Body of pancreas (tissue), 4 donors: ENCODE results near the gene MIEF2. TPM values are rescaled to one million over a fixed set of nuclear protein-coding genes. Genes with fewer than 3 reads are reported as not detected.

Experiments
- ATAC-seq: fragments of 150-250 bp; one replicate; pipeline ENCODE4 v1.9.1; 2016
- DNase-seq, 4 donors: peaks; one replicate each; pipeline ENCODE4 v3.0.0-alpha.2; 2019
- H3K27ac ChIP-seq, 4 donors: fragments of 200-600 bp; sonication (generic); 1 replicate in 3 of 4; 2 replicates in 1 of 4; pipeline versions ENCODE4 v1.5.1 to v1.6.1; 2016 to 2019; ENCODE audit warnings: mild to moderate bottlenecking in 1 of 4, mixed read lengths in 1 of 4, moderate library complexity in 1 of 4
- H3K27me3 ChIP-seq, 2 donors: fragments of 200-600 bp; sonication (generic); one replicate each; pipeline ENCODE4 v1.6.0; 2016; ENCODE audit warnings: mild to moderate bottlenecking in 1 of 2
- H3K36me3 ChIP-seq, 2 donors: fragments of 200-600 bp; sonication (generic); replicated peaks in 1 of 2; 2 replicates each; pipeline ENCODE4 v1.5.1; 2016; ENCODE audit warnings: low read depth in 2 of 2; ENCODE audit not compliant: insufficient read depth in 1 of 2
- H3K4me1 ChIP-seq: fragments of 200-600 bp; sonication (generic); one replicate; pipeline ENCODE4 v1.6.0; 2016
- H3K4me3 ChIP-seq, 2 donors: fragments of 200-600 bp; sonication (generic); 1 replicate in 1 of 2; 2 replicates in 1 of 2; pipeline ENCODE4 v1.5.1; 2016 to 2019
- H3K9me3 ChIP-seq, 3 donors: fragments of 200-600 bp; sonication (generic); 1 replicate in 2 of 3; 2 replicates in 1 of 3; pipeline ENCODE4 v1.5.1; 2016
- POLR2A ChIP-seq, 3 donors: fragments of 450-650 bp; IDR thresholded peaks; one replicate each; pipeline ENCODE4 v1.6.1; 2016; ENCODE audit warnings: antibody characterized with exemption in 3 of 3, mild to moderate bottlenecking in 2 of 3
- WGBS, 2 donors: methylation state at CpG; one replicate each; pipeline ENCODE4 v1.1.5; 2017; 5-methylcytosine and 5-hydroxymethylcytosine counted together
- intact Hi-C: fragments of 100-400 bp; cut with DNase I; formaldehyde crosslinking; loops from one replicate; pipeline ENCODE4 v1.15.1; 2023
- total RNA-seq, 2 donors: library from RNA; depleted of rRNA; stranded (reverse); fragments of >200 nt; gene quantifications; one replicate each; pipeline ENCODE4 v1.1.0, GENCODE V29; 2016
- TF ChIP-seq, protein P1 (sequence below), 7 experiments: fragments of 450-650 bp in 4 of 7; fragments of 200-600 bp in 3 of 7; sonication (generic) in 3 of 7; IDR thresholded peaks; one replicate each; pipeline ENCODE4 v1.5.1; 2016 to 2019; ENCODE audit warnings: antibody characterized with exemption in 7 of 7

The MIEF2 gene
- total RNA-seq, 2 donors from 2014 or later = 16.2 to 21.8 TPM

DNA sequence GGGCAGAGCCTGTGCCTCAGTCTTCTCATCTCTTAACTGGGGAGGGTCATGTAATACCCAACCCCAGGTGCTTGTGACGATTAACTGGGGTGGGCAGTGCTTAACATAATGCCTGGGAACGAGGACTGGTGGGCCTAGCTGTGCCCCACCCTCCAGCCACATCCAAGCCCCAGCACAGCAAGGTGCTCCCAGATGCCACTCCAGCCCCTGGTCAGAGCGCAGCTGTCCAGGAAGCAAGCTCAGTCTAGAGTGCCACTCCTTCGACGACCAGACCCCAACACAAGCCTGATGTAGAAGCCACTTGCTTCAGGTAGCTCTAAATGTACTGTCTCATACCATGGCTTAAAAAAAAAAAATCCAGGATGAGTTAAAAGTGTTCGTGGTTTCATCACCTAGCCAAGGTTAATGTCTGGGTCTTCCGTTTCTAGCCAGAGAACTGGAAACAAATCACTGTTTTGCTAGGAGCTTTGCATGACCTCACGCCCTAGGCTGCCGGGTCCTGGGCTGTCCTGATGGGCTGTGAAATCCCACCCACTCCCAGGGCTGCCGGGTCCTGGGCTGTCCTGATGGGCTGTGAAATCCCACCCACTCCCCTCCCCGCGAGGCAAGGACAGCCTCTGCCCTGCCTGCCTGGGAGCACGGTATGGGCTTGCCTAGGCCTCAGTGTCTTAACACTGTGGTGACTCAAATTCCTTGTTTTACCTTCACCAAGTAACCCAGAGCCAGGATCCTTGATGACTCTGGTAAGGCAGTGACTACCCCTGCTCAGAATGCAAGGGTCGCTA is 7.7 kb downstream of the MIEF2 start:
- H3K9me3 ChIP-seq = no peaks in the 10 kb centered on the region
- H3K36me3 ChIP-seq = peaks cover 10% of the 10 kb centered on the region in 2 donors
- DNase-seq (no peak), ATAC-seq (peak; percentile 14)
- no peaks in the 10 kb centered on the region for H3K27me3 ChIP-seq
- H3K4me1 ChIP-seq = peaks cover under 1% of the 10 kb centered on the region
- intact Hi-C loops = no loop called here
- 49% methylated on average over 12 to 14 of the region's 14 CpGs for WGBS, 2 donors
- no peak for TF ChIP-seq POLR2A (IDR thresholded peaks at IDR 0.05)
- TF ChIP-seq, protein P1, sequence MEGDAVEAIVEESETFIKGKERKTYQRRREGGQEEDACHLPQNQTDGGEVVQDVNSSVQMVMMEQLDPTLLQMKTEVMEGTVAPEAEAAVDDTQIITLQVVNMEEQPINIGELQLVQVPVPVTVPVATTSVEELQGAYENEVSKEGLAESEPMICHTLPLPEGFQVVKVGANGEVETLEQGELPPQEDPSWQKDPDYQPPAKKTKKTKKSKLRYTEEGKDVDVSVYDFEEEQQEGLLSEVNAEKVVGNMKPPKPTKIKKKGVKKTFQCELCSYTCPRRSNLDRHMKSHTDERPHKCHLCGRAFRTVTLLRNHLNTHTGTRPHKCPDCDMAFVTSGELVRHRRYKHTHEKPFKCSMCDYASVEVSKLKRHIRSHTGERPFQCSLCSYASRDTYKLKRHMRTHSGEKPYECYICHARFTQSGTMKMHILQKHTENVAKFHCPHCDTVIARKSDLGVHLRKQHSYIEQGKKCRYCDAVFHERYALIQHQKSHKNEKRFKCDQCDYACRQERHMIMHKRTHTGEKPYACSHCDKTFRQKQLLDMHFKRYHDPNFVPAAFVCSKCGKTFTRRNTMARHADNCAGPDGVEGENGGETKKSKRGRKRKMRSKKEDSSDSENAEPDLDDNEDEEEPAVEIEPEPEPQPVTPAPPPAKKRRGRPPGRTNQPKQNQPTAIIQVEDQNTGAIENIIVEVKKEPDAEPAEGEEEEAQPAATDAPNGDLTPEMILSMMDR (IDR thresholded peaks at IDR 0.05) = no peak
- H3K4me3 ChIP-seq = no peak overlapping the region
- H3K27ac ChIP-seq = no peak overlapping the region

DNA sequence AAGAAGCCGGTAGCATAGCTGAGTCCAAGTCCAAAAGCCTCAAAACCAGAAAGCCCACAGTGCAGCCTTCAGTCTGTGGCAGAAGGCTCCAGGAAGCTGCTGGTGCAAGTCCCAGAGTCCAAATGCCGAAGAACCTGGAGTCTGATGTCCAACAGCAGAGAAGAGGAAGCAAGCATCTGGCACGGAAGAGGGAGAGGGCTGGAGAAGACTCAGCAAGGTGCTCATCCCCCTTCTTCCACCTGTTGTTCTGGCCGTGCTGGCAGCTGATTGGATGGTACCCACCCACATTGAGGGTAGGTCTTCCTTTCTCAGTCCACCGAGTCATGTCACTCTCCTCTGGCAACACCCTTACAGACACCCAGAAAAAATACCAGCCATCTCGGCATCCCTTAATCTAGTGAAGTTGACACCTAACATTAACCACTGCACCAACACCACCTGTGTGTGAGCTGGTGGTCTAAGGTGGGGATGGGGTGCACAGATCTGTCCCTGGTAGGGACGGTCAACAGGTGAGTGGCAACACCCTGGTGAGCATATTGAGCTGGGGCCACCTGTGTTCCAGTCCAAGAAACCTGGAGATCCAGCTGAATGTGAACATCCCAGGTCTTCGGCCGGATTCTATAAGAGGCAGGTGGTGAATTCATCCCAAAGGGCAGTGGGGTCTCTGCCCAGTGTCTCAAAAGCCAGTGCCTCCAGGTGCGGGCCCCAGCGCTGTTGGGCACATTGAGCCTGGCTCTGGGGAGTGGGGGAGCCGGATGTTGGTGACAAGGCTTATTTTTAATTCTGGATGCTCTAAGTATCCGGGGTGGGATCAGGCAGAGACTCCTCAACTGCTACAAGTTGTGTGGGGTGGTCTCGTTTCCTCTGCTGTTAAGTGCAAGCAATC is 9.8 kb downstream of the MIEF2 start:
- TF ChIP-seq POLR2A (IDR thresholded peaks at IDR 0.05) = no peak
- TF ChIP-seq, protein P1 (IDR thresholded peaks at IDR 0.05) = no peak
- Histone ChIP-seq H3K4me3 (no peak overlapping the region), H3K4me1 (no peaks in the 10 kb centered on the region), H3K36me3 (peaks cover 0 to 4% of the 10 kb centered on the region in 2 donors), H3K27ac (no peak overlapping the region), H3K27me3 (no peaks in the 10 kb centered on the region), H3K9me3 (no peaks in the 10 kb centered on the region)
- intact Hi-C loops = no loop called here
- DNase-seq (no peak), ATAC-seq (no peak)
- WGBS, 2 donors = 80 to 85% methylated on average over 6 to 14 of the region's 14 CpGs

DNA sequence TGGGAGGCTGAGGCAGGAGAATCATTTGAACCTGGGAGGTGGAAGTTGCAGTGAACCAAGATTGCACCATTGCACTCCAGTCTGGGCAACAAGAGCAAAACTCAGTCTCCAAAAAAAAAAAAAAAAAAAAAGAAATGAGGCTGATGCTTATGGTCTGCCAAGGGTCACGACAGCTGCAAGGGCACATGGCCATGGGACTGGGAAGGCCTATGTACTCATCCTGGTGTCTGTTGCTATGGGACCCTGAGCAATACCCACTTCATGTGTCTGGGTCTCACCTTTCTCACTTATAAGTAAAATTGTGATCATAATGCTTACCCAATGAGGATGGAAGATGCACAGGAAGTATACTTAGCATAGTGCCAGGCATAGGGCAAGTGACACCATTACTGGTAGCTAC is 16.6 kb downstream of the MIEF2 start:
- peaks cover 13 to 34% of the 10 kb centered on the region in 2 donors for H3K36me3 ChIP-seq
- DNase-seq (no peak), ATAC-seq (no peak)
- intact Hi-C loops = no loop called here
- no peak overlapping the region for H3K4me3 ChIP-seq
- TF ChIP-seq POLR2A (IDR thresholded peaks at IDR 0.05) = no peak
- TF ChIP-seq, protein P1 (IDR thresholded peaks at IDR 0.05) = no peak
- no peaks in the 10 kb centered on the region for H3K4me1 ChIP-seq
- H3K27ac ChIP-seq = no peak overlapping the region
- 82 to 90% methylated on average over 1 of the region's 1 CpG for WGBS, 2 donors
- H3K27me3 ChIP-seq = no peaks in the 10 kb centered on the region
- H3K9me3 ChIP-seq = no peaks in the 10 kb centered on the region

DNA sequence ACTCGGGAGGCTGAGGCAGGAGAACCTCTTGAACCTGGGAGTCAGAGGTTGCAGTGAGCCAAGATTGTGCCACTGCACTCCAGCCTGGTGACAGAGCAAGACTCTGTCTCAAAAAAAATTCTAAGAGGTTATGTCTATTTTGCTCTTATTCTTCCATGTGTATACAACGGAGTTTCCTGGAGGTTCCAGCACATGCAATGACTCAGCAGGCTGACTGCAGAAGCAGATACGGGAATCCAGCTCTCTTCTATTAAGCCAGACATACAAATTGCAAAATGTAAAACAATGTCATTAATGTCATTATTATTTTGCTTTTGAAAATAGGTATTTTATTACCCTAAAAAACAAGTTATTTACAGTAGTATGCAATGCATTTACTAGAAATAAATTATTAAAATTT is 18.4 kb downstream of the MIEF2 start:
- intact Hi-C loops = no loop called here
- no peaks in the 10 kb centered on the region for H3K27me3 ChIP-seq
- no peak overlapping the region for H3K4me3 ChIP-seq
- no peak for TF ChIP-seq POLR2A (IDR thresholded peaks at IDR 0.05)
- TF ChIP-seq, protein P1 (IDR thresholded peaks at IDR 0.05) = no peak
- H3K4me1 ChIP-seq = no peaks in the 10 kb centered on the region
- no peak for DNase-seq
- no peak overlapping the region for H3K27ac ChIP-seq
- no peak for ATAC-seq
- no peaks in the 10 kb centered on the region for H3K9me3 ChIP-seq
- H3K36me3 ChIP-seq = peaks cover 13 to 41% of the 10 kb centered on the region in 2 donors
- 85 to 94% methylated on average over 3 of the region's 3 CpGs for WGBS, 2 donors
